GM12878 (cell line): Measurements from ENCODE around the gene RAB44.

Experiments used
- CTCF ChIP-seq, 3 experiments: IDR thresholded peaks in 2 of 3; conservative IDR thresholded peaks in 1 of 3; 2 replicates each; pipeline ENCODE4 v1.5.1; 2011; ENCODE audit warnings: low read depth in 3 of 3, low read length in 3 of 3, mild to moderate bottlenecking in 3 of 3, control low read depth in 2 of 3, moderate library complexity in 2 of 3, inconsistent platforms in 1 of 3, mixed read lengths in 1 of 3; ENCODE audit not compliant: control insufficient read depth in 2 of 3, insufficient read depth in 1 of 3; ENCODE audit errors: extremely low read depth in 1 of 3
- IKZF1 ChIP-seq: fragments of 450-650 bp; conservative IDR thresholded peaks from 2 replicates; pipeline ENCODE4 v1.6.1; 2017; ENCODE audit warnings: antibody characterized with exemption, mild to moderate bottlenecking
- PRDM15 ChIP-seq: fragments of 450-650 bp; formaldehyde crosslinking; IDR thresholded peaks from 2 replicates; pipeline ENCODE4 v1.4.0; 2020; ENCODE audit warnings: mild to moderate bottlenecking, moderate library complexity
- RAD51 ChIP-seq: fragments of 450-650 bp; IDR thresholded peaks from 2 replicates; pipeline ENCODE4 v1.6.1; 2016; ENCODE audit warnings: moderate library complexity, mild to moderate bottlenecking, inconsistent platforms
- RCOR1 ChIP-seq: conservative IDR thresholded peaks from 2 replicates; pipeline ENCODE4 v1.6.1; 2012; ENCODE audit warnings: low read depth, low read length, improper control_type of control experiment

- no peak for TF ChIP-seq CTCF (IDR thresholded peaks at IDR 0.05 in 2 of 3, conservative IDR thresholded peaks at IDR 0.05 in 1 of 3; ENCODE audit: control insufficient read depth in 2 of 3, extremely low read depth in 1 of 3, insufficient read depth in 1 of 3, low read depth in 3 of 3, low read length in 3 of 3)
- no peak for TF ChIP-seq RAD51
- no peak for TF ChIP-seq IKZF1
- TF ChIP-seq RCOR1, result no peak
- TF ChIP-seq PRDM15 (CRISPR knock-in tag), result no peak
Observed at GRCh38 chr6:36691612-36692011, 6.0 kb upstream of the RAB44 start.
